Measurements from ENCODE around the gene BATF.

Gene BATF

GRCh38 chr14:75563931-75564330 is 41.7 kb downstream of the BATF start:
- no peak for DNase-seq

DNA sequence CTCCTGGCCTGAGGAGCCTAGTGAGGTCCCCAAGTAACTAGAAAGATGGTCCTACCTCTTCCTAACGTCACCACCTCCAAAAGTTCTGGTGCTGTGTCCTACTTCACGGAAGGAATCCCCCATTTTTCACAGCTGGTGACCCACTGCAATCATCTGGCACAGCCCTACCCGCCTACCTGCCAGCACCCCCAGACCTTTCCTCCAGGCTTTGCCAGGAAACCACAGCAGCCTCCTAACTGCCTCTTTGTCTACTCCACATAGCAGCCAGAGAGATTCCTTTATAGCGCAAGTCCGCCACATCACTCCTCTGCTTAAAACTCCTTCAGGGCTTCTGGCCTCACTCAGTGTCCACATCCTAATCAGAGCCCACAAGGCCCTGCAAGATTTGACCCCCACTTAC is 42.8 kb downstream of the BATF start:
- no peak for DNase-seq

DNA sequence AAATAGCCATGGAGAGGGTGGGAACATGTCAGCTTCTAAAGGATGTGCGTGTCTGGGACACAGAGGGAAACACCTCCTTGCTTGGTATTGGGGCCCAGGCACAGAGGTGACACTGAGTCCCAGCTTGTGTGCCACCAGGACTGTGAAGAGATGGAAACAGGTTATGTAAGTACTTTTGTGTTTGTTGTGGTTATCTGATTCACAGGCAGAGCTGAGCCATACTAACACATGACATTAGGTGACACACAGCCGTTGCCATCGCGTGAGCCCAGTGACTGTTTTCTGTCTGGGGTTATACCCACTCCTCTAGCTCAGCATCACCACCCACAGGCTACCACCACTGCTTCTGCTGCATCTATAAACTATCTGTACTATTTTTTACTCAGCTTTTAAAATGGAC is 44.1 kb downstream of the BATF start:
- peak; percentile 7 for DNase-seq

- DNase-seq: no peak
Observed at GRCh38 chr14:75566752-75567151, 44.5 kb downstream of the BATF start.

- DNase-seq: no peak
Observed at GRCh38 chr14:75568140-75568539, 45.9 kb downstream of the BATF start.

DNA sequence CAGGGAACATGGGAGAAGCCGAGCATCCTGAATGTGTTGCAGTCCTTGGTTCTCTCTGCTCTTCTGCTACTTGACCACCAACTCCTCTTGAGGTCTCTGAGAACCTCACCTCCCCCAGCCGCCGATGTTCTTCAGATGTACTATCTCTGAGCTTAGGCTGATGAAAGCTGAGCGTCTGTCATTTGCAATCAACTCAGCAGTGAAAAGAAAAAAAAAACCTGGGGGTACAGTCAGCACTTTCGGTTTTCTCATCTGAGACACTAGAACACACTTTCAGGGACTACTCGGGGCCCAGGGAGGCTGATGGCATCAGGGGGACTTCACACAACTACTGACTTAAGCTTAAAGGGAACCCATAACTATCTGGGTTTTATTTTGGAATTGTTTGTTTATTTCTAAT is 46.5 kb downstream of the BATF start:
- DNase-seq: no peak

- peak; percentile 56 for DNase-seq
Observed at GRCh38 chr14:75570797-75571196, 48.5 kb downstream of the BATF start.

DNA sequence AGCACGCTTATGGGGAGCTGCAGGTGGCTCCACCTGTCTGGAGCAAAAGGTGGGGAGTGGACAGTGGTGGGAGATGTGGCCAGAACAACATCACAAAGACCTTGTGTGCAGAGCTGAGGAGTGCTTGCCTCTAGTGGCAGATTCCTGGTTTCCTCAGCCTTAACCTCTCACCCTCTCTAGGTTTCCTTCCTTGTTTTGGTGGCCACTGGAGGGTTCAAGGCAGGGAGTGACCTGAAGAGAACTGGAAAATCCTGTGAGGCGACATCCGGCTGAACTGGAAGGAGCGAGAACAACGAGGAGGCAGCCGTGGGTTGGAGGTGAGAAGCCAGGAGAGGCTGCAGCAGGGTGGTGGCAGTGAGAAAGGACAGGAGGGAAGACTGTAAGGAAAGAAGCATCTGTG is 49.8 kb downstream of the BATF start:
- DNase-seq: no peak

GRCh38 chr14:75577090-75577489 is 54.8 kb downstream of the BATF start:
- DNase-seq: no peak

GRCh38 chr14:75577729-75578101 is 55.4 kb downstream of the BATF start:
- DNase-seq: peak; percentile 93

DNA sequence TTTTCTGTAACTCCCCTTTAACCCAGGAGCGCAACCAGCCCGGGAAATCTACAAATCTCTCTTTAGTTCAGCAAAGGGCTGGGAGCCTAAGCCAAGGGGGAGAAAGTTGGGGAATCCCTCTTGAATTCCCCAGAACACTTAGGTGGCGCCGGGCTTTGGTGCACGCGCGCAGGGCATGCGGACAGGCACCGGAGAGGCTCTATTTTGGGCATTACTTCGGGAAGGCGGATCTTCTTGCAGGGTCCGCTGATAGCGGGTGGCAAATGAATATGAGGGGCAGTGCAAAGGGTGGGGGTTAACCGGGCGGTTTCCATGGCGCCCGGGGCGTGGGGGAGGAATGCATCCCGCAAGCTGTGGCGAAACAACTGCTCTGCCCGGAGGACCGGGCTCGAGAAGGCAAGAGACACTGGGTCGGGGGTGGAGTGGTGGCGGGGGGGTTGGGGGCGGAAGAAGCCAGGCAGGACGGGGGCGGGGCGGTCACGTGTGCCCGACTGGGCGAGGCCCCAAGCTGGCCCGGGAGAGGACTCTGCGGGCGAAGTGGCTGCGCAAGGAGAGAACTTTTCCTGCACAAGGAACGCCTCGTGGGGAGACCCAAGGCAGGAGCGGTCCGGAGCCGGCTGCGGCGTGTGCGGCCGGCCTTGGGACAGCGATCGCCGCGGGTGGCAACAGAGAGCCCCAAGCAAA is 56.0 kb downstream of the BATF start, which contains the start of gene FLVCR2:
Gene FLVCR2, plus strand, starts transcription at position 519 of the 684 bp plus-strand sequence. CDS start 353 bp downstream, outside the sequence.
- DNase-seq: peak; percentile 71

DNA sequence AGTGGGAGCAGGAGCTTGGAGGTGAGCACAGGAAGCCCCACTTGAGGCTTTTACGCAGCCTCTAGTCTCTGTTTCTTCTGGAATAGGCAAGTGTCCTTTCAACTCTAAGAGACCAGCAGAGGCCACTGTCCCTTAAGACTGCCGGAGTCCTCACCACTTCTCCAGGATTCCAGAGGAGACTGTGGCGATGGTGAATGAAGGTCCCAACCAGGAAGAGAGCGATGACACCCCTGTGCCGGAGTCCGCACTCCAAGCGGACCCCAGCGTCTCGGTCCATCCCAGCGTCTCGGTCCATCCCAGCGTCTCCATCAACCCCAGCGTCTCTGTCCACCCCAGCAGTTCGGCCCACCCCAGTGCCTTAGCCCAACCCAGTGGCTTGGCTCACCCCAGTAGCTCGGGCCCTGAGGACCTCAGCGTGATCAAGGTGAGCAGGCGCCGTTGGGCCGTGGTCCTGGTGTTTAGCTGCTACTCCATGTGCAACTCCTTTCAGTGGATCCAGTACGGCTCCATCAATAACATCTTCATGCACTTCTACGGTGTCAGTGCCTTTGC is 56.6 kb downstream of the BATF start:
- DNase-seq: no peak

DNA sequence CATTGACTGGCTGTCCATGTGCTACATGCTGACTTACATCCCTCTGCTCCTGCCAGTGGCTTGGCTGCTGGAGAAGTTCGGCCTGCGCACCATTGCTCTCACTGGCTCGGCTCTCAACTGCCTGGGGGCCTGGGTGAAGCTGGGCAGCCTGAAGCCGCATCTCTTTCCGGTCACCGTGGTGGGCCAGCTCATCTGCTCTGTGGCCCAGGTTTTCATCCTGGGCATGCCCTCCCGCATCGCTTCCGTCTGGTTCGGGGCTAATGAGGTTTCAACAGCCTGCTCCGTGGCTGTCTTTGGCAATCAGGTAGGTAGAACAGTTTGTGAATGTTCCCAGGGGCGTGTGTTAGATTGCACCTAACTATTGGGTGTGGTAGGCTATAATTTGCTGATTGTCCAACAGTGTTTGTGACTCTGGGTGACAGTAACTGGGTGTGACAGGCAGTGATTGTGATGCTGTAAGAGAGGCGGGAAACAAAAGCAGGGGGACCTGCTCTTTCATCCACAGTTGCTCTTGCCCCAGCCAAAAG is 57.1 kb downstream of the BATF start:
- no peak for DNase-seq

- no peak for DNase-seq
Observed at GRCh38 chr14:75579882-75580281, 57.6 kb downstream of the BATF start.

DNA sequence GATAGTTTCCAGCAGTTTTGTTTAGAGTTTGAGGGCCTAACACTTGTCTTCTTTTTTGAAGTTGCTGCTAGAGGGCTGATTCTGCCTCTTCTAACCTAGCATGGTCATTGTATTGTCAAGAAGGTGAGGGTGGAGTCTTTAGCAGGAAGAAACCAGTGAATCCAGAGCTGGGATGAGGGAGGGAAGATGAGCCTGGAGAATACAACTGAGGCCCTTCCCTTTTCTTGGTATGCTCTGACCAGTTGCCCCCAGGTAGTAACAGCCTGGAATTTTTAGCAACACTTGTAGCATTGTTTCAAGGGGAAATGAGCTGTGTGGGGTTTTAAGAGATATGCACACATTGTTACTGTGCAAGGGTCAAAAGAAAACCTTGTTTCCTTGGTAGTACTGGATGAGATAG is 65.1 kb downstream of the BATF start:
- no peak for DNase-seq

GRCh38 chr14:75589931-75590330 is 67.7 kb downstream of the BATF start:
- no peak for DNase-seq

DNA sequence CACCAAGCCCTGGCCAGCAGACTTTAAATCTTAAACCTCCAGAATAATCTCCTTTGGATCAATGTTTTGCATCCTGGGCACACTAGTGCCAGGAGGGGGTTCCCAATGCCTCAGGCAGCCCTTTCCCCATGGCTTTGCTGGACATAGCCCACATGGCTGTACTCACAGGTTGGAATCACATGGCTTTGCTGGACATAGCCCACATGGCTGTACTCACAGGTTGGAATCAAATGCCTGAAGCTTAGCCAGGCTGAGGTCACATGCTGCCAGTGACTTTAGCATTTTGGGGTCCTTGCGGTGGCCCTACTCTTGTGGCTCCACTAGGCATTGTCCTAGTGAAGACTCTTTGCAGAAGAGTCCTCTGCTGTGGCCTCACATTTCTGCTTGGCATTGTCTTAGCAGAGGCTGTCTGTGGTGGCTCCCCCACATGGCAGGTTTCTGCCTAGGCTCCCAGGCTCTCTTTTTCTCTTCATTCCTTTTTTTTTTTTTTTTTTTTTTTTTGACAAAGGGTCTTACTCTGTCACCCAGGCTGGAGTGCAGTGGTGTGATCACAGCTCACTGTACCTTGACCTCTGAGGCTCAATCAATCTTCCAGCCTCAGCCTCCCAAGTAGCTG is 69.2 kb downstream of the BATF start:
- DNase-seq: no peak

GRCh38 chr14:75591987-75592575 is 69.8 kb downstream of the BATF start:
- DNase-seq: no peak

- no peak for DNase-seq
Observed at GRCh38 chr14:75595226-75595625, 73.0 kb downstream of the BATF start.

Measured in hematopoietic multipotent progenitor cell treated with erythropoietin and hydrocortisone succinate and interleukin-3 and kit ligand, for 6 days (in vitro differentiated cells).